ENCODE data around the gene ANO7. TPM values are rescaled to one million over a fixed set of nuclear protein-coding genes. Genes with fewer than 3 reads are reported as not detected.

Gene ANO7
- total RNA-seq, 1 donor from 2014 or later: under 0.01 TPM

DNA sequence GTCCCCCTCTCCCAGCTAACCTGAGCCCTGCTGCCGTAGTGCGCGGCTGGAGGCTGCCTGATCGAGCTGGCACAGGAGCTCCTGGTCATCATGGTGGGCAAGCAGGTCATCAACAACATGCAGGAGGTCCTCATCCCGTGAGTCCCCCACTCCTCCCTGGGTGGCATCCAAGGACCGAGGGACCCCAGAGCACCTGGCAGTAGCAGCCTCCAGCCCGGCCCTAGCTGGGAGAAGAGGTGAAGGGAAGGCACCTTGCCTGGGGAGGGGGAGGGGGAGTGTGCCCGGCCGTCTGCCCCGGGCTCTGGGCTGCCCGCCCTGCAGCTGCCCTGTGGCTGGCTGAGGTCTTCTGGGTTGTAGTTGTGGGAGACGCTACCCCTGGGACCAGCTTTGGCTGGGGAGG, 26.3 kb downstream of the ANO7 start:
- no peak for FAIRE-seq

DNA sequence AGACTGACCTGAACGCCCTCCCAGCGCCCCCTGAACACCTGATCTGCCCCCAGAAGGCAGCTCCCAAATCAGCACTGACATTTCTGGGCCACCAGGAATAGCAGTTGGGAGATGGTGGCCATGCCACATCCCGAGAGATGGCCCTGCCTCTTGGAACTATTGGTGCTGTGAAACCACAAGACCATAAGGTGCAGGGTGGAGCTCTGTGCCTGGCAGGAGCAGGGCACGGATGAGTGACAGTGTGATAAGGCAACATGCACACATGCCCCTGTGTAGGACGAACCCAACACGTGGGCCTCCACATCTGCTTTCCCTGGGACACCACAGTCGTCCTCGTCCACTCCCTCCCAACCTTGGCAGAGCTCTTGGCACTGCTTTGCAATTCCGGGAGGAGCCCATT, 26.9 kb downstream of the ANO7 start:
- Histone ChIP-seq H3K36me3 (ENCODE audit: control insufficient read depth, insufficient read depth, low read length) (no peaks in the 10 kb centered on the region), H3K4me3 (ENCODE audit: low read depth, low read length) (no peak overlapping the region), H3K27me3 (ENCODE audit: control insufficient read depth, insufficient read depth, low read length) (peaks cover 2% of the 10 kb centered on the region)
- TF ChIP-seq, protein P1, sequence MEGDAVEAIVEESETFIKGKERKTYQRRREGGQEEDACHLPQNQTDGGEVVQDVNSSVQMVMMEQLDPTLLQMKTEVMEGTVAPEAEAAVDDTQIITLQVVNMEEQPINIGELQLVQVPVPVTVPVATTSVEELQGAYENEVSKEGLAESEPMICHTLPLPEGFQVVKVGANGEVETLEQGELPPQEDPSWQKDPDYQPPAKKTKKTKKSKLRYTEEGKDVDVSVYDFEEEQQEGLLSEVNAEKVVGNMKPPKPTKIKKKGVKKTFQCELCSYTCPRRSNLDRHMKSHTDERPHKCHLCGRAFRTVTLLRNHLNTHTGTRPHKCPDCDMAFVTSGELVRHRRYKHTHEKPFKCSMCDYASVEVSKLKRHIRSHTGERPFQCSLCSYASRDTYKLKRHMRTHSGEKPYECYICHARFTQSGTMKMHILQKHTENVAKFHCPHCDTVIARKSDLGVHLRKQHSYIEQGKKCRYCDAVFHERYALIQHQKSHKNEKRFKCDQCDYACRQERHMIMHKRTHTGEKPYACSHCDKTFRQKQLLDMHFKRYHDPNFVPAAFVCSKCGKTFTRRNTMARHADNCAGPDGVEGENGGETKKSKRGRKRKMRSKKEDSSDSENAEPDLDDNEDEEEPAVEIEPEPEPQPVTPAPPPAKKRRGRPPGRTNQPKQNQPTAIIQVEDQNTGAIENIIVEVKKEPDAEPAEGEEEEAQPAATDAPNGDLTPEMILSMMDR (IDR thresholded peaks at IDR 0.05; ENCODE audit: insufficient read depth, low read length, severe bottlenecking): no peak
- FAIRE-seq: no peak
- no peak for DNase-seq (ENCODE audit: low read depth)

More for the DNA sequence above, 26.3 kb downstream of the ANO7 start:
- TF ChIP-seq, protein P1 (IDR thresholded peaks at IDR 0.05; ENCODE audit: insufficient read depth, low read length, severe bottlenecking): no peak
- no peak for DNase-seq (ENCODE audit: low read depth)
- peaks cover 2% of the 10 kb centered on the region for H3K27me3 ChIP-seq (ENCODE audit: control insufficient read depth, insufficient read depth, low read length)
- H3K36me3 ChIP-seq (ENCODE audit: control insufficient read depth, insufficient read depth, low read length): no peaks in the 10 kb centered on the region
- H3K4me3 ChIP-seq (ENCODE audit: low read depth, low read length): no peak overlapping the region

GRCh38 chr2:241216211-241216761, 27.8 kb downstream of the ANO7 start:
- Histone ChIP-seq H3K27me3 (ENCODE audit: control insufficient read depth, insufficient read depth, low read length) (peaks cover 2% of the 10 kb centered on the region), H3K36me3 (ENCODE audit: control insufficient read depth, insufficient read depth, low read length) (no peaks in the 10 kb centered on the region), H3K4me3 (ENCODE audit: low read depth, low read length) (no peak overlapping the region)
- no peak for FAIRE-seq
- DNase-seq (ENCODE audit: low read depth): no peak
- TF ChIP-seq, protein P1 (IDR thresholded peaks at IDR 0.05; ENCODE audit: insufficient read depth, low read length, severe bottlenecking): no peak

GRCh38 chr2:241217320-241218031, 29.0 kb downstream of the ANO7 start:
- Histone ChIP-seq H3K36me3 (ENCODE audit: control insufficient read depth, insufficient read depth, low read length) (no peaks in the 10 kb centered on the region), H3K4me3 (ENCODE audit: low read depth, low read length) (peak overlapping the region; percentile 46), H3K27me3 (ENCODE audit: control insufficient read depth, insufficient read depth, low read length) (peaks cover 2% of the 10 kb centered on the region)
- FAIRE-seq (no peak), DNase-seq (ENCODE audit: low read depth) (peak; percentile 31)
- TF ChIP-seq, protein P1 (IDR thresholded peaks at IDR 0.05; ENCODE audit: insufficient read depth, low read length, severe bottlenecking): no peak

DNA sequence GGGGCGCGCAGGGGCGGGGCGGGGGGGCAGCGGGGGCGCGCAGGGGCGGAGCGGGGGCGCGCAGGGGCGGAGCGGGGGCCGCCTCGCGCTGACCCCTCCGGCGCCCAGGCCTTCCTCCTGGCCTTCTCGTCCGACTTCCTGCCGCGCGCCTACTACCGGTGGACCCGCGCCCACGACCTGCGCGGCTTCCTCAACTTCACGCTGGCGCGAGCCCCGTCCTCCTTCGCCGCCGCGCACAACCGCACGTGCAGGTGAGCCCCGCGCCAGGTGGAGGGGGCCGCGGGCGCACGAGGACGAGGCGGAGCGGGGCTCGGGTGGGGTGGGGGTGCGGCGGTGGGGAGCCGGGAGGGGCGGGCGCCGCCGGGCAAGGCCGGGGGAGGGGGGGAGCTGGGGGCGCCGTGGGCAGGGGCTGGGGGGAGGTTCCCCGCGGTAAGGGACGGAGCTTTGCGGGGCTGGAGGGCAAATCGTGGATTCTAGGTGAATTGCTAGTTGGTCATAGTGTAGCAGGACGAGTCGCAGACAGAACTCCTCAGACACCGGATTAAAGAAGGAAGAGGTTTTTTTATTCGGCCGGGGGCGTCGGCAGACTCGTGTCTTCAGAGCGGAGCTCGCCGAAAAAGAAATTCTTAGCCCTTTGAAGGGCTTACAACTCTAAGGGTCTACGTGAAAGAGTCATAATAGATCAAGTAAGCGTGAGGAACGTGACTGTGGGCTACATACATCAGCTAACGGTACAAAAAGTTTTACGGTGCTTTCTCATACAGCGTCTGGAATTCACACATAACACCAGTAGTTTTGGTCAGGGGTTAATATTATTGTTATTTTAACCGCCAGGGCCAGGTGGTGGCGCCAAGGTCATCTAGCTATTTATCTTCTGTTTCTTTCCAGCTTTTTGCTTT, 29.9 kb downstream of the ANO7 start:
- Histone ChIP-seq H3K27me3 (ENCODE audit: control insufficient read depth, insufficient read depth, low read length) (peaks cover 2% of the 10 kb centered on the region), H3K36me3 (ENCODE audit: control insufficient read depth, insufficient read depth, low read length) (no peaks in the 10 kb centered on the region), H3K4me3 (ENCODE audit: low read depth, low read length) (peak overlapping the region; percentile 49)
- TF ChIP-seq, protein P1 (IDR thresholded peaks at IDR 0.05; ENCODE audit: insufficient read depth, low read length, severe bottlenecking): peak; percentile 28
- FAIRE-seq (no peak), DNase-seq (ENCODE audit: low read depth) (peak; percentile 23)
